Suprapubic skin (tissue), 4 donors: ENCODE measurements around the gene ABCC5. TPM values are rescaled to one million over a fixed set of nuclear protein-coding genes. Genes with fewer than 3 reads are reported as not detected.
"Not testable (repeated sequence)": the region's sequence is repeated elsewhere in the genome, so short reads cannot be mapped to it uniquely, and the experiment has no call there.

ENCODE experiments used
- DNase-seq, 2 donors: peaks; one replicate each; pipeline ENCODE4 v3.0.0-alpha.2; 2019; ENCODE audit warnings: low spot score in 2 of 2
- H3K27ac ChIP-seq: fragments of 200-600 bp; sonication (generic); one replicate; pipeline ENCODE4 v1.5.1; 2019
- H3K27me3 ChIP-seq: fragments of 200-600 bp; sonication (generic); one replicate; pipeline ENCODE4 v1.5.1; 2019
- H3K36me3 ChIP-seq: fragments of 200-600 bp; sonication (generic); one replicate; pipeline ENCODE4 v1.5.1; 2019
- H3K4me1 ChIP-seq: fragments of 200-600 bp; sonication (generic); one replicate; pipeline ENCODE4 v1.5.1; 2019
- H3K4me3 ChIP-seq: fragments of 200-600 bp; sonication (generic); one replicate; pipeline ENCODE4 v1.5.1; 2019; ENCODE audit warnings: mild to moderate bottlenecking
- H3K9me3 ChIP-seq: fragments of 200-600 bp; sonication (generic); one replicate; pipeline ENCODE4 v1.5.1; 2019
- CTCF ChIP-seq, 2 donors: fragments of 200-600 bp in 1 of 2; fragments of 450-650 bp in 1 of 2; sonication (generic) in 1 of 2; IDR thresholded peaks; one replicate each; pipeline ENCODE4 v1.5.1; 2016 to 2019; ENCODE audit warnings: antibody characterized with exemption in 2 of 2, mild to moderate bottlenecking in 1 of 2, moderate library complexity in 1 of 2
- EP300 ChIP-seq: sonication (generic); formaldehyde crosslinking; IDR thresholded peaks from one replicate; pipeline ENCODE4 v1.6.1; 2017; ENCODE audit warnings: antibody characterized with exemption
- POLR2A ChIP-seq, 2 donors: fragments of 450-650 bp; IDR thresholded peaks; one replicate each; pipeline ENCODE4 v1.6.1; 2017; ENCODE audit warnings: antibody characterized with exemption in 2 of 2, mild to moderate bottlenecking in 2 of 2, moderate library complexity in 2 of 2
- POLR2AphosphoS5 ChIP-seq, 3 donors: sonication (generic); formaldehyde crosslinking; IDR thresholded peaks; one replicate each; pipeline ENCODE4 v1.6.1; 2017; ENCODE audit warnings: antibody characterized with exemption in 3 of 3
- WGBS: methylation state at CpG from one replicate; pipeline ENCODE4 v1.1.5; 2018; 5-methylcytosine and 5-hydroxymethylcytosine counted together
- total RNA-seq, 4 donors: library from RNA; depleted of rRNA; stranded (reverse); fragments of >200 nt; gene quantifications; one replicate each; pipeline ENCODE4 v1.1.0, GENCODE V29; 2016

ABCC5 gene
- total RNA-seq, 4 donors from 2014 or later = 10.5 to 18.3 (median 13.8) TPM

GRCh38 chr3:183879243-183879642 lies 138.4 kb downstream of the ABCC5 start:
- H3K4me1 ChIP-seq = peaks cover 44% of the 10 kb centered on the region
- 94% methylated on average over 2 of the region's 2 CpGs for WGBS

DNA sequence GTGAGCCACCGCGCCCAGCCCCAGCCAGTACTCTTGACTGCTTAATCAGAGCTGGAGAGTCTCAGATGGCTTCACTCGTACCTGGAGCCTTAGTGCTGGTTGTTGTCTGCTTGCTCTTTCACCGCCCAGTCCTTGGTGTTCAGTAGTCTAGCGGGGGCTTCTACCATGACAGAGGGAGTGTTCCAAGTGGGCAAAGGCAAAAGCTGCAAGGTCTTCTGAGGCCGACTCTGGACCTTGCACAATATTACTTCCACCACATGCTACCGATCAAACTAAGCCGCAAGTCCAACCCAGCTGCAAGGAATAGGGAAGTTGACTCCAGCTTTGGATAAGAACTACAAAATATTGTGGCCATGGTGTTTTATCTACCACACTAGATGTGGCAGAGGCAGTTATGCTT lies 139.6 kb downstream of the ABCC5 start:
- Histone ChIP-seq H3K36me3 (peaks cover 3% of the 10 kb centered on the region), H3K27ac (no peak overlapping the region), H3K4me3 (no peak overlapping the region), H3K4me1 (peaks cover 33% of the 10 kb centered on the region), H3K9me3 (no peaks in the 10 kb centered on the region), H3K27me3 (no peaks in the 10 kb centered on the region)
- TF ChIP-seq EP300 (no peak), POLR2A (IDR thresholded peaks at IDR 0.05) (no peak), POLR2AphosphoS5 (IDR thresholded peaks at IDR 0.05) (no peak), CTCF (IDR thresholded peaks at IDR 0.05) (no peak)
- 82% methylated on average over 6 of the region's 8 CpGs for WGBS
- no peak for DNase-seq

More at GRCh38 chr3:183879243-183879642, 138.4 kb downstream of the ABCC5 start:
- DNase-seq = no peak
- Histone ChIP-seq H3K36me3 (peaks cover 3% of the 10 kb centered on the region), H3K4me3 (no peak overlapping the region), H3K27ac (no peak overlapping the region), H3K9me3 (no peaks in the 10 kb centered on the region), H3K27me3 (no peaks in the 10 kb centered on the region)
- TF ChIP-seq POLR2AphosphoS5 (IDR thresholded peaks at IDR 0.05) (no peak), EP300 (no peak), CTCF (IDR thresholded peaks at IDR 0.05) (no peak), POLR2A (IDR thresholded peaks at IDR 0.05) (no peak)

DNA sequence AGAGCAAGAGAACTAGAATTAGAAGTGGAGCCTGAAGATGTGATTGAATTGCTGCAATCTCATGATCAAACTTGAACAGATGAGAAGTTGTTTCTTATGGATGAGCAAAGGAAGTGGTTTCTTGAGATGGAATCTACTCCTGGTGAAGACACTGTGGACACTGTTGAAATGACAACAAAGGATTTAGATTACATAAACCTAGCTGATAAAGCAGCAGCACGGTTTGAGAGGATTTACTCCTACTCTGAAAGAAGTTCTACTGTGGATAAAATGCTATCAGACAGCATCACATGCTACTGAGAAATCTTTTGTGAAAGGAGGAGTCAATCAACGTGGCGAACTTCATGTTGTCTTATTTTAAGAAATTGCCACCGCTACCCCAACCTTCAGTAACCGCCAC lies 140.5 kb downstream of the ABCC5 start:
- H3K4me1 ChIP-seq = peaks cover 25% of the 10 kb centered on the region

GRCh38 chr3:183875411-183875810 lies 142.3 kb downstream of the ABCC5 start:
- Histone ChIP-seq H3K27ac (no peak overlapping the region), H3K36me3 (no peaks in the 10 kb centered on the region), H3K4me3 (no peak overlapping the region), H3K9me3 (no peaks in the 10 kb centered on the region), H3K27me3 (no peaks in the 10 kb centered on the region), H3K4me1 (peaks cover 25% of the 10 kb centered on the region)
- TF ChIP-seq POLR2A (IDR thresholded peaks at IDR 0.05) (no peak), CTCF (IDR thresholded peaks at IDR 0.05) (no peak), POLR2AphosphoS5 (IDR thresholded peaks at IDR 0.05) (no peak), EP300 (no peak)
- no peak for DNase-seq

More for the DNA sequence above, 140.5 kb downstream of the ABCC5 start:
- not testable (repeated sequence) for H3K9me3 ChIP-seq, H3K27me3 ChIP-seq, H3K4me3 ChIP-seq, DNase-seq, H3K36me3 ChIP-seq, H3K27ac ChIP-seq
- 87% methylated on average over 5 of the region's 5 CpGs for WGBS

DNA sequence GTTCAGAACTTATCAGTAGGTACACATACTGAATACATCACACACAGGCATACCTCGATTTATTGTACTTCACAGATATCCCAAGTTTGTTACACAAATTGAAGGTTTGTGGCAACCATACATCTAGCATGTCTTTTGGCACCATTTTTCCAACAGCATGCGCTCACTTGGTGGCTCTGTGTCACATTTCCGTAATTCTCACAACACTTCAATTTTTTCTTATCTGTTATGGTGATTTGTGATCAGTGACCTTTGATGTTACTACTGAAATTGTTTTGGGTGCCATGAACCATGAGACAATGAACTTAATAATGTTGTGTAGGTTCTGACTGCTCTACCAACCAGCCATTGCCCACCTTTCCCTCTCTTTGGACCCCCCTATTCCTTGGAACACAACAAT lies 143.8 kb downstream of the ABCC5 start:
- DNase-seq = no peak
- TF ChIP-seq POLR2AphosphoS5 (IDR thresholded peaks at IDR 0.05) = no peak
- Histone ChIP-seq H3K27me3 (no peaks in the 10 kb centered on the region), H3K36me3 (no peaks in the 10 kb centered on the region), H3K4me1 (peaks cover 22% of the 10 kb centered on the region), H3K4me3 (no peak overlapping the region), H3K9me3 (no peaks in the 10 kb centered on the region), H3K27ac (no peak overlapping the region)
- WGBS = 92% methylated on average over 3 of the region's 3 CpGs

DNA sequence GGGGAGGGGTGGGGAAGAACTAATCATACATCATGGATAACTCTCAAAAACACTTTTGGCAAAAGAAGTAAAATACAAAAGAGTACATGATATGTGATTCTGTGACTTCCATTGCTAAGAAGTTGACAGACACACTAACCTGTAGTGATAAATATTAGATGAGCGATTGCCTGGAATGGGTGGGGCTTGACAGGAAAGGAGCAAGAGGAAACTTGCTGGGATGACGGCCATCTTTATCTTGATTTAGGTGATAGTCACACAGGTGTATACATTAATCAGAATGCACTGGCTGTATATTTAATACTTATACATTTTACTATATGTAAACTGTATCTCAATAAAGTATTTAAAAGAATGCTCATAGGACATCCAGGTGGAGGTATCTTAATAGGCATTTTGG lies 146.1 kb downstream of the ABCC5 start:
- WGBS = 51% methylated on average over 2 of the region's 2 CpGs
- DNase-seq = no peak
- Histone ChIP-seq H3K36me3 (peaks cover 7% of the 10 kb centered on the region), H3K27me3 (no peaks in the 10 kb centered on the region), H3K9me3 (no peaks in the 10 kb centered on the region), H3K27ac (no peak overlapping the region), H3K4me3 (no peak overlapping the region), H3K4me1 (peaks cover 19% of the 10 kb centered on the region)
- TF ChIP-seq CTCF (IDR thresholded peaks at IDR 0.05) (no peak), POLR2AphosphoS5 (IDR thresholded peaks at IDR 0.05) (no peak), EP300 (no peak), POLR2A (IDR thresholded peaks at IDR 0.05) (no peak)
